Hepatocyte (in vitro differentiated cells): Measurements from ENCODE around the gene RARA.

Experiments used
- CTCF ChIP-seq: fragments of 200-600 bp; sonication (generic); IDR thresholded peaks from 2 replicates; pipeline ENCODE4 v1.5.1; 2016; ENCODE audit warnings: antibody characterized with exemption, mild to moderate bottlenecking; ENCODE audit not compliant: poor library complexity
- EZH2 ChIP-seq: fragments of 200-600 bp; sonication (generic); IDR thresholded peaks from 2 replicates; pipeline ENCODE4 v1.6.1; 2016; ENCODE audit warnings: antibody characterized with exemption, mild to moderate bottlenecking, borderline replicate concordance

DNA sequence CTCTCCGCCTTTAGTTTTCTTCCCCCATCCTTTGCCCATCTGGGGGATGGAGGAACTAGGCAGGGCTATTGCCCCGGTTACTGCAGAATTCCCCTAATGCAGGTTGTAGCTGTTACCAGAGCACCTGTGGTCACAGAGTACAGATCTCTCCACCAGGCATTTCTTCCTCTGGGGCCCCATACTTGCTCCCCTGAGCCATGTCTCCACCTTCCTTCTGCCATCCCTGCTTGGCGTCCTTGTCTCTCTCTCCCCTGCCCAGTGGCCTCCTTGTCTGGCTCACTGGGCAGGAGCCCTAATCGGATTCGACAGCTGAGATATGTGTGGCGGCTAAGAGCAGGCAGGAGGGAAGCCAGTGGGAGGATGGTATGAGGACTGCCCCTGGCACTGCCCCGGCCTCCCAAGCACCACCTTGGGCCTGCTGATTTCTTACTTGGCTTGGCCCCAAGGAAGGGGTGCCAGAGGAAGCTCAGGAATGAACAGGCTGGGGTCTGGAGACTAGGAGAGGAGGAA lies 2.0 kb downstream of the RARA start:
- TF ChIP-seq CTCF (no peak), EZH2 (no peak)
